Measurements from ENCODE around the gene TAF1C. TPM values are rescaled to one million over a fixed set of nuclear protein-coding genes. Genes with fewer than 3 reads are reported as not detected.

The TAF1C gene
- total RNA-seq, 3 donors from 2014 or later: 29.5 to 52.7 (median 39.0) TPM

- no peak overlapping the region for H3K4me3 ChIP-seq
- DNase-seq (ENCODE audit: low spot score in 2 of 2): no peak
- no peaks in the 10 kb centered on the region for H3K27me3 ChIP-seq
- H3K9me3 ChIP-seq: no peaks in the 10 kb centered on the region
- H3K4me1 ChIP-seq: peaks cover 0 to 15% of the 10 kb centered on the region in 2 donors
- intact Hi-C loops (cut with DNase I; ENCODE audit: low total_unique reads): no loop called here
- peak overlapping the region; percentile 83 to 85 for H3K27ac ChIP-seq
- TF ChIP-seq POLR2AphosphoS5 (IDR thresholded peaks at IDR 0.05) (no peak), CTCF (IDR thresholded peaks at IDR 0.05) (no peak), POLR2A (IDR thresholded peaks at IDR 0.05) (no peak)
- H3K36me3 ChIP-seq: no peaks in the 10 kb centered on the region
Measured at GRCh38 chr16:84178146-84178765, 8.6 kb downstream of the TAF1C start.

GRCh38 chr16:84177741-84178073, 9.2 kb downstream of the TAF1C start:
- Histone ChIP-seq H3K4me1 (peaks cover 0 to 15% of the 10 kb centered on the region in 2 donors), H3K27me3 (no peaks in the 10 kb centered on the region), H3K4me3 (no peak overlapping the region), H3K36me3 (no peaks in the 10 kb centered on the region), H3K27ac (peak overlapping the region; percentile 83 to 85), H3K9me3 (no peaks in the 10 kb centered on the region)
- intact Hi-C loops (cut with DNase I; ENCODE audit: low total_unique reads): no loop called here
- no peak for DNase-seq (ENCODE audit: low spot score in 2 of 2)
- TF ChIP-seq POLR2A (IDR thresholded peaks at IDR 0.05) (no peak), POLR2AphosphoS5 (IDR thresholded peaks at IDR 0.05) (no peak), CTCF (IDR thresholded peaks at IDR 0.05) (no peak)

GRCh38 chr16:84176192-84177053, 10.4 kb downstream of the TAF1C start:
- Histone ChIP-seq H3K9me3 (no peaks in the 10 kb centered on the region), H3K4me1 (peaks cover 0 to 15% of the 10 kb centered on the region in 2 donors), H3K36me3 (no peaks in the 10 kb centered on the region), H3K4me3 (no peak overlapping the region), H3K27me3 (no peaks in the 10 kb centered on the region), H3K27ac (peak overlapping the region; percentile 83 to 85)
- intact Hi-C loops (cut with DNase I; ENCODE audit: low total_unique reads): no loop called here
- no peak for TF ChIP-seq CTCF (IDR thresholded peaks at IDR 0.05)
- TF ChIP-seq POLR2AphosphoS5 (IDR thresholded peaks at IDR 0.05): no peak
- no peak for TF ChIP-seq POLR2A (IDR thresholded peaks at IDR 0.05)
- no peak for DNase-seq (ENCODE audit: low spot score in 2 of 2)

GRCh38 chr16:84175350-84176081, 11.3 kb downstream of the TAF1C start:
- TF ChIP-seq CTCF (IDR thresholded peaks at IDR 0.05): peak in 2 of 3 donors; percentile 76 to 87
- TF ChIP-seq POLR2A (IDR thresholded peaks at IDR 0.05): no peak
- H3K27me3 ChIP-seq: no peaks in the 10 kb centered on the region
- H3K4me1 ChIP-seq: peaks cover 0 to 15% of the 10 kb centered on the region in 2 donors
- intact Hi-C loops (cut with DNase I; ENCODE audit: low total_unique reads): no loop called here
- H3K36me3 ChIP-seq: no peaks in the 10 kb centered on the region
- no peak overlapping the region for H3K4me3 ChIP-seq
- peak in 1 of 2 donors; percentile 75 for DNase-seq (ENCODE audit: low spot score in 2 of 2)
- H3K9me3 ChIP-seq: no peaks in the 10 kb centered on the region
- peak overlapping the region; percentile 83 to 85 for H3K27ac ChIP-seq
